ENCODE measurements around the gene CITED4. TPM values are rescaled to one million over a fixed set of nuclear protein-coding genes. Genes with fewer than 3 reads are reported as not detected.
A peak's percentile ranks its signal among the peaks of the same experiment; 100 is the strongest.

The CITED4 gene
- total RNA-seq, 1 experiment from 2014 or later: 13.9 TPM

GRCh38 chr1:40853113-40853884, 8.9 kb downstream of the CITED4 start:
- Histone ChIP-seq H3K36me3 (replicated peaks; ENCODE audit: control insufficient read depth, insufficient read depth, low read length) (no peaks in the 10 kb centered on the region), H3K27me3 (ENCODE audit: control insufficient read depth, insufficient read depth, low read length) (peaks cover 1% of the 10 kb centered on the region), H3K4me3 (ENCODE audit: insufficient read depth, low read depth, low read length) (no peak overlapping the region)
- DNase-seq: no peak

DNA sequence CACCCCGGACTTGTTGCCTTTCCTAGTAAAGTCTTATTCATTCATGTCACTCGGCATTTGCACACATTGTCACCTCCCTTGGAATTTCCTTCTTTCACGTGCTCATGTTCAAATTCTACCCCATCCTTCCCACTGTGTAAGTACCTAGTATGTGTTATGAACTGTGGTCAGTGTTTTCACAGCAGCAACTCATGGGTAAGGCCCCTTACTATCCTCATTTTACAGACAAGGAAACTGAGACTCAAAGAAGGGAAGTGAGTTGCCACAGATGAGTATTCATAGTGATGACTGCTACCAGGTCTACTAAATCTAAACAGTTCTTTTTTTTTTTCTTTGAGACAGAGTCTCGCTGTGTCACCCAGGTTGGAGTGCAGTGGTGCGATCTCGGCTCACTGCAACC, 10.5 kb downstream of the CITED4 start:
- no peak for DNase-seq
- Histone ChIP-seq H3K27me3 (ENCODE audit: control insufficient read depth, insufficient read depth, low read length) (peaks cover 1% of the 10 kb centered on the region), H3K4me3 (ENCODE audit: insufficient read depth, low read depth, low read length) (no peak overlapping the region), H3K36me3 (replicated peaks; ENCODE audit: control insufficient read depth, insufficient read depth, low read length) (no peaks in the 10 kb centered on the region)

DNA sequence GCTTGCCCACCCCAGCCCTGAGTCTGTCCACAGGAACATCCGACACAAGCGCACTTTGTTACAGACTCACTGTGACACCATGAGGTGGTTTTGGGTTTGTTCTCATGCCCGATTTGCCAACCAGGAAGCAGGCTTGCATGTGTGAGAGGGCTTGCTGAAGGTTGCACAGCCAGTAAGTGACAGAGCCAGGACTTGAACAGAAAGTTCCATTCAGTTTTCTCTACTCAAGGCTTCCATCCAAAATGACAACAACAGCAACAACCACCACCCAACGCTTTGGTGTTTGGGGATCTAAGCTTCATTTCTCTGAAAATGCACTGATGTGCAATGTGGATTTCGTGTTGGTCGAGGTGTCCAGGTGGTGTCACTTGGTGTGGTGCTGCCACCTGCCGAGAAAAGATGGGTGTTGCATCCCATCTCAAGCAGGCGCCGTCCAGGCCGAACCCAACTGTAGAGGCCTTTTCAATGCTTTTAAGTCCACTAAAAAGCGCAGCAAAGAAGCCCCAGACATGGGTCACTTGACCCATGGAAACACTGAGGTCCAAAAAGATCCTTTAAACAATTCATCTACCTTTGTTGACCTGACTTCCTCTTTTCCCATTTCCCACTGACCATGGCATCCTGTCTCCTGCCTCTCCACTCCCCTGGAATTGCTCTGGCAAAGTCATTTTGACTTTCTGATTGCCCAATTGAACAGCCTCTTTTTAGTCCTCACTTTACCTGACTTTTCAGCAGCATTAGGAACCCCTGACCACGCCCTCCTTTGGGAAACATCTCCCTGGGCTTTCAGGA, 12.2 kb downstream of the CITED4 start:
- peak; percentile 81 for DNase-seq
- Histone ChIP-seq H3K36me3 (replicated peaks; ENCODE audit: control insufficient read depth, insufficient read depth, low read length) (no peaks in the 10 kb centered on the region), H3K4me3 (ENCODE audit: insufficient read depth, low read depth, low read length) (no peak overlapping the region)

GRCh38 chr1:40848530-40849189, 13.5 kb downstream of the CITED4 start:
- Histone ChIP-seq H3K36me3 (replicated peaks; ENCODE audit: control insufficient read depth, insufficient read depth, low read length) (no peaks in the 10 kb centered on the region), H3K4me3 (ENCODE audit: insufficient read depth, low read depth, low read length) (no peak overlapping the region), H3K27me3 (ENCODE audit: control insufficient read depth, insufficient read depth, low read length) (peaks cover 1% of the 10 kb centered on the region)
- DNase-seq: peak; percentile 85

More for the DNA sequence above, 12.2 kb downstream of the CITED4 start:
- peaks cover 1% of the 10 kb centered on the region for H3K27me3 ChIP-seq (ENCODE audit: control insufficient read depth, insufficient read depth, low read length)

- Histone ChIP-seq H3K27me3 (ENCODE audit: control insufficient read depth, insufficient read depth, low read length) (peaks cover 1% of the 10 kb centered on the region), H3K4me3 (ENCODE audit: insufficient read depth, low read depth, low read length) (no peak overlapping the region), H3K36me3 (replicated peaks; ENCODE audit: control insufficient read depth, insufficient read depth, low read length) (no peaks in the 10 kb centered on the region)
- no peak for DNase-seq
Measured at GRCh38 chr1:40847023-40847745, 15.0 kb downstream of the CITED4 start.

GRCh38 chr1:40845895-40846294, 16.3 kb downstream of the CITED4 start:
- DNase-seq: no peak
- Histone ChIP-seq H3K36me3 (replicated peaks; ENCODE audit: control insufficient read depth, insufficient read depth, low read length) (no peaks in the 10 kb centered on the region), H3K4me3 (ENCODE audit: insufficient read depth, low read depth, low read length) (no peak overlapping the region), H3K27me3 (ENCODE audit: control insufficient read depth, insufficient read depth, low read length) (peaks cover 1% of the 10 kb centered on the region)

- peaks cover 1% of the 10 kb centered on the region for H3K27me3 ChIP-seq (ENCODE audit: control insufficient read depth, insufficient read depth, low read length)
- no peak overlapping the region for H3K4me3 ChIP-seq (ENCODE audit: insufficient read depth, low read depth, low read length)
- H3K36me3 ChIP-seq (replicated peaks; ENCODE audit: control insufficient read depth, insufficient read depth, low read length): no peaks in the 10 kb centered on the region
- DNase-seq: no peak
Measured at GRCh38 chr1:40844887-40845878, 17.0 kb downstream of the CITED4 start.

DNA sequence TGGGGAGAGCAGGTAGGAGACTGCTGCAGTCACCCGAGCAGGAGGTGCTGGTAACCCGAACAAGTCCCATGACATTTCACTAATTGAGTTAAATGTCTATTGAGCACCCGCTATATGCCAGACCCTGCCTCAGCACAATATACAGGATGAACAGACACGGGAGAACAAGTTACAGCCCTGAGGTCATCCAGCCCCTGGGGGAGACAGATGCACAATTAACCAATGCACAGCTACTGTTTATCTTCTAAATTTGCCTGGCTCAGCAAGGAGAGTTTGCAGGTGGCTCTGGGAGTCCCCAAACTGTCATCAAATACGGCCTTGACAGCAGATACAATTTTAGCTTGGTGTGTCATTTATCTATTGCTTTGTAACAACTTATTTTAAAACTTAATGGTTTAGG, 18.1 kb downstream of the CITED4 start:
- DNase-seq: no peak
- H3K36me3 ChIP-seq (replicated peaks; ENCODE audit: control insufficient read depth, insufficient read depth, low read length): no peaks in the 10 kb centered on the region
- H3K27me3 ChIP-seq (ENCODE audit: control insufficient read depth, insufficient read depth, low read length): peaks cover under 1% of the 10 kb centered on the region
- H3K4me3 ChIP-seq (ENCODE audit: insufficient read depth, low read depth, low read length): no peak overlapping the region

DNA sequence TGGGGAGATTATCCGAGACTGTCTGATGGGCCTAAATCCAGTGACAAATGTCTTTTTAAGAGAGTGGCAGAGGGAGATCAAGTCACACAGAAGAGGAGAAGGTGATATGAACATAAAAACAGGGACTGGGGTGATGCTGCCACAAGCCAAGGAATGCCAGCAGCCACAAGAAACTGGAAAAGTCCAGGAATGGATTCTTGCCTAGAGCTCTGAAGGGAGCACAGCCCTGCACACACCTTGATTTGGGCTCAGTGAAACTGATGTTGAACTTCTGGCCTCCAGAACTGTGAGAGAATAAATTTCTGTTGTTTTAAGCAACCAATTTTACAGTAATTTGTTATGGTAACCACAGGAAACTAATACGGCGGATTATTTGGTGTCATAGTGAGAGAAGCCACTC, 19.5 kb downstream of the CITED4 start:
- Histone ChIP-seq H3K4me3 (ENCODE audit: insufficient read depth, low read depth, low read length) (no peak overlapping the region), H3K36me3 (replicated peaks; ENCODE audit: control insufficient read depth, insufficient read depth, low read length) (no peaks in the 10 kb centered on the region), H3K27me3 (ENCODE audit: control insufficient read depth, insufficient read depth, low read length) (peaks cover 2% of the 10 kb centered on the region; the same call in 1 of the 2 replicates)
- DNase-seq: no peak

DNA sequence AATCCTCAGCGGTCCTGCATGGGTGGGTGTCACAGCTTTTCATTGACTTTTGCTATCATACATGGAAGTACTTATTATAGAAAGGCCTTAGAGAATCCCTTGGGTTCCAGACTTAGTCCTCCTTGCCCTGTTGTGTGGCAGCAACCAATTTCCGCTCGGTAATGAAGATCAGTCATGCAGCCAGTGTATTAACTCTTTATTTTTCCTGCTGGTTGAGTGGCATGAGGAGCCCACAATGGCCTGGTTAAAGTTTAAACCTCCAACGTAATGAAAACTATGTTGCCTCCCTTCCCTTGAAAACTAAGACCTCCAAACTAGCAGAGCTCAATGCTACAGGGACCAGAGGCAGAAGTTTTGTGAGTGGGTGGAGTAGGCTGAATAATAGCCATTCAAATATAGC, 20.0 kb downstream of the CITED4 start:
- no peaks in the 10 kb centered on the region for H3K36me3 ChIP-seq (replicated peaks; ENCODE audit: control insufficient read depth, insufficient read depth, low read length)
- H3K4me3 ChIP-seq (ENCODE audit: insufficient read depth, low read depth, low read length): no peak overlapping the region
- H3K27me3 ChIP-seq (ENCODE audit: control insufficient read depth, insufficient read depth, low read length): peaks cover 2% of the 10 kb centered on the region; the same call in 1 of the 2 replicates
- no peak for DNase-seq

DNA sequence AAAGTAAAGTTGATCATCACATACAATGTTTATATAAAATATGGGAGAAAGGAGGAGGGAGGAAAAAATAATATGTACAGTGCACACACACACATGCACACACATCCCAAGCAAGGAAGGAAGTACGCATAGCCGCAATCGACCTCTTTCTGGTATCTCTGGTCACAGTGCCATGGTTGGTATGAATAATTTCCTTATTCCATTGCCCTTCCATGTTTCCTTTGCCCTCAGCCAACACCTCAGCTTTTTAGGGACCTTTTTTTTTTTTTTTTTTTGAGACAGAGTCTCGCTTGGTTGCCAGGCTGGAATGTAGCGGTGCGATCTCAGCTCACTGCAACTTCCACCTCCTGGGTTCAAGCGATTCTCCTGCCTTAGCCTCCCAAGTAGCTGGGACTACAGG, 20.6 kb downstream of the CITED4 start:
- H3K36me3 ChIP-seq (replicated peaks; ENCODE audit: control insufficient read depth, insufficient read depth, low read length): no peaks in the 10 kb centered on the region
- peaks cover 2% of the 10 kb centered on the region; the same call in 1 of the 2 replicates for H3K27me3 ChIP-seq (ENCODE audit: control insufficient read depth, insufficient read depth, low read length)
- H3K4me3 ChIP-seq (ENCODE audit: insufficient read depth, low read depth, low read length): no peak overlapping the region
- DNase-seq: no peak

GRCh38 chr1:40840526-40841323, 21.4 kb downstream of the CITED4 start:
- H3K36me3 ChIP-seq (replicated peaks; ENCODE audit: control insufficient read depth, insufficient read depth, low read length): no peaks in the 10 kb centered on the region; the same call in 1 of the 2 replicates
- peaks cover 3% of the 10 kb centered on the region; the same call in 1 of the 2 replicates for H3K27me3 ChIP-seq (ENCODE audit: control insufficient read depth, insufficient read depth, low read length)
- no peak for DNase-seq
- H3K4me3 ChIP-seq (ENCODE audit: insufficient read depth, low read depth, low read length): no peak overlapping the region

GRCh38 chr1:40839943-40840335, 22.2 kb downstream of the CITED4 start:
- no peak for DNase-seq
- Histone ChIP-seq H3K27me3 (ENCODE audit: control insufficient read depth, insufficient read depth, low read length) (peaks cover 4% of the 10 kb centered on the region; the same call in 1 of the 2 replicates), H3K4me3 (ENCODE audit: insufficient read depth, low read depth, low read length) (no peak overlapping the region), H3K36me3 (replicated peaks; ENCODE audit: control insufficient read depth, insufficient read depth, low read length) (no peaks in the 10 kb centered on the region; the same call in 1 of the 2 replicates)

All from H7 (cell line).